ENCODE data around the gene HOXD4.

HOXD4 gene

GRCh38 chr2:176159663-176160250 lies 8.4 kb downstream of the HOXD4 start:
- no peak for DNase-seq

- no peak for DNase-seq
Measured at GRCh38 chr2:176160251-176160985, 9.1 kb downstream of the HOXD4 start.

- no peak for DNase-seq
Measured at GRCh38 chr2:176160986-176161824, 9.9 kb downstream of the HOXD4 start.

- no peak for DNase-seq
Measured at GRCh38 chr2:176161825-176162626, 10.7 kb downstream of the HOXD4 start.

GRCh38 chr2:176162911-176163671 lies 11.7 kb downstream of the HOXD4 start:
- DNase-seq = no peak

- DNase-seq = no peak
Measured at GRCh38 chr2:176163672-176164056, 12.3 kb downstream of the HOXD4 start.

- no peak for DNase-seq
Measured at GRCh38 chr2:176164201-176164600, 12.9 kb downstream of the HOXD4 start.

GRCh38 chr2:176164611-176165369 lies 13.4 kb downstream of the HOXD4 start:
- DNase-seq = no peak

GRCh38 chr2:176165370-176166050 lies 14.2 kb downstream of the HOXD4 start:
- DNase-seq = no peak

- no peak for DNase-seq
Measured at GRCh38 chr2:176166272-176166671, 14.9 kb downstream of the HOXD4 start.

- DNase-seq = no peak
Measured at GRCh38 chr2:176167398-176167797, 16.0 kb downstream of the HOXD4 start.

GRCh38 chr2:176169181-176169580 lies 17.8 kb downstream of the HOXD4 start:
- no peak for DNase-seq

GRCh38 chr2:176169711-176170110 lies 18.4 kb downstream of the HOXD4 start:
- no peak for DNase-seq

- DNase-seq = no peak
Measured at GRCh38 chr2:176170602-176171305, 19.4 kb downstream of the HOXD4 start.

GRCh38 chr2:176171351-176172006 lies 20.1 kb downstream of the HOXD4 start:
- DNase-seq = no peak

GRCh38 chr2:176172007-176172894 lies 20.9 kb downstream of the HOXD4 start:
- DNase-seq = no peak

- no peak for DNase-seq
Measured at GRCh38 chr2:176172895-176173566, 21.7 kb downstream of the HOXD4 start.
